GM19240 (cell line): ENCODE measurements around the gene SAMD11.
"Not testable (repeated sequence)": the region's sequence is repeated elsewhere in the genome, so short reads cannot be mapped to it uniquely, and the experiment has no call there.

ENCODE experiments used
- DNase-seq: peaks from one replicate; pipeline ENCODE4 v3.0.0; 2011; ENCODE audit warnings: low spot score; ENCODE audit not compliant: insufficient read length

Gene SAMD11, protein sequence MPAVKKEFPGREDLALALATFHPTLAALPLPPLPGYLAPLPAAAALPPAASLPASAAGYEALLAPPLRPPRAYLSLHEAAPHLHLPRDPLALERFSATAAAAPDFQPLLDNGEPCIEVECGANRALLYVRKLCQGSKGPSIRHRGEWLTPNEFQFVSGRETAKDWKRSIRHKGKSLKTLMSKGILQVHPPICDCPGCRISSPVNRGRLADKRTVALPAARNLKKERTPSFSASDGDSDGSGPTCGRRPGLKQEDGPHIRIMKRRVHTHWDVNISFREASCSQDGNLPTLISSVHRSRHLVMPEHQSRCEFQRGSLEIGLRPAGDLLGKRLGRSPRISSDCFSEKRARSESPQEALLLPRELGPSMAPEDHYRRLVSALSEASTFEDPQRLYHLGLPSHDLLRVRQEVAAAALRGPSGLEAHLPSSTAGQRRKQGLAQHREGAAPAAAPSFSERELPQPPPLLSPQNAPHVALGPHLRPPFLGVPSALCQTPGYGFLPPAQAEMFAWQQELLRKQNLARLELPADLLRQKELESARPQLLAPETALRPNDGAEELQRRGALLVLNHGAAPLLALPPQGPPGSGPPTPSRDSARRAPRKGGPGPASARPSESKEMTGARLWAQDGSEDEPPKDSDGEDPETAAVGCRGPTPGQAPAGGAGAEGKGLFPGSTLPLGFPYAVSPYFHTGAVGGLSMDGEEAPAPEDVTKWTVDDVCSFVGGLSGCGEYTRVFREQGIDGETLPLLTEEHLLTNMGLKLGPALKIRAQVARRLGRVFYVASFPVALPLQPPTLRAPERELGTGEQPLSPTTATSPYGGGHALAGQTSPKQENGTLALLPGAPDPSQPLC

GRCh38 chr1:923131-923990, at the start of gene SAMD11:
TSS of gene SAMD11 (plus strand) at chr1:923923. CDS start at chr1:924432, 509 bp downstream.
- DNase-seq, result no peak

- DNase-seq, result not testable (repeated sequence)
Observed at GRCh38 chr1:876428-877208, 47.1 kb upstream of the SAMD11 start.

- not testable (repeated sequence) for DNase-seq
Observed at GRCh38 chr1:877209-877986, 46.3 kb upstream of the SAMD11 start.

- not testable (repeated sequence) for DNase-seq
Observed at GRCh38 chr1:880511-880910, 43.2 kb upstream of the SAMD11 start.

GRCh38 chr1:880915-881314, 42.8 kb upstream of the SAMD11 start:
- DNase-seq, result not testable (repeated sequence)

- no peak for DNase-seq
Observed at GRCh38 chr1:886311-886710, 37.4 kb upstream of the SAMD11 start.

GRCh38 chr1:886760-887159, 37.0 kb upstream of the SAMD11 start:
- DNase-seq, result no peak

DNA sequence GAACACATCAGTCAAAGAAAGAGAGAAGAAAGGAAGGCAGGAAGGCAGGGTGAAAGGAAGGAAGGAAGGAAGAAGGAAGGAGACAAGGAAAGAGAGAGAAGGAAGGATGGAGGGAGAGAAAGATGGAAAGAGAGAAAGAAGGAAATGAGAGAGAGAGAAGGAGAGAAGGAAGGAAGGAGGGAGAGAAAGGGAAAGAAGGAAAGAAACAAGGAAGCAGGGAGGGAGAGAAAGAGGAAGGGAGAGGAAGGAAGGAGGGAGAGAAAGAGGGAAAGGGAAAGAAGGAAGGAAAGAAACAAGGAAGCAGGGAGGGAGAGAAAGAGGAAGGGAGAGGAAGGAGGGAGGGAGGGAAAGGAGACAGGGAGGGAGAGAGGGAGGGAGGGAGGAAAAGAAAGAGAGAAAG, 35.4 kb upstream of the SAMD11 start:
- no peak for DNase-seq

GRCh38 chr1:889774-890173, 33.9 kb upstream of the SAMD11 start:
- DNase-seq, result not testable (repeated sequence)

DNA sequence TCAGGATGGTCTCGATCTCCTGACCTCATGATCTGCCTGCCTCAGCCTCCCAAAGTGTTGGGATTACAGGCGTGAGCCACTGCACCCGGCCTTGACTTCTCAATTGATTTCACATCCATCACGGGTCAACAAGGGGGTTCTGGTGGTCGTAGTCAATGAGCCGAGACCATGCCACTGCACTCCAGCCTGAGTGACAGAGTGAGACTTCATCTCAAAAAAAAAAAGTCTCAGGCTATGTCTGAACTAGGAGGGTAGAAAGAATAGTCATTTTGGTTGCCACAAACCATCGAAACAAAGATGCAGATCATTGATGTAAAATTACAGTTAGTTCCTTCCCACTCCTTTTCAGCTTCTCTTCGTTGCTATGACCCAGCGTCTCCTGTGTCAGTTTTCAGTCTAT, 33.5 kb upstream of the SAMD11 start:
- DNase-seq, result not testable (repeated sequence)

GRCh38 chr1:890661-891060, 33.1 kb upstream of the SAMD11 start:
- DNase-seq, result no peak

DNA sequence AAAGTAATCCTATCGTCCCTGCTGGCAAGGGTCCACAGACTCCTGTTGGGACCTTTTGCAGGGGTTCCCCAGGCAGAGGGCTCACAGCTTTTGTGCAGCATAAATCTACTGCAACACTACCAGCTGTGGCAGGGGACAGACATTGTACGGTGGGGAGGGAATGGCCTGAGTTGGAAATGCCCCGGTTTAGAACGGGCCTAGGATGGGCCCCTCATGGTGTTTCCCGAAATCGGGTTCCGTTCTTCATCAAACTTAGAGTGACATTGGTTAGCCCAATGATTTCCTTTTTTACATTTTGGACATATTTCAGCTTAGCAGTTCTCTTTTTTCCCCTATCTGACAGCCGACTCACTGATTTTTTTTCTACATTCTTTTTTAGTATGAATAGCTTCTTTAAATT, 26.5 kb upstream of the SAMD11 start:
- no peak for DNase-seq

DNA sequence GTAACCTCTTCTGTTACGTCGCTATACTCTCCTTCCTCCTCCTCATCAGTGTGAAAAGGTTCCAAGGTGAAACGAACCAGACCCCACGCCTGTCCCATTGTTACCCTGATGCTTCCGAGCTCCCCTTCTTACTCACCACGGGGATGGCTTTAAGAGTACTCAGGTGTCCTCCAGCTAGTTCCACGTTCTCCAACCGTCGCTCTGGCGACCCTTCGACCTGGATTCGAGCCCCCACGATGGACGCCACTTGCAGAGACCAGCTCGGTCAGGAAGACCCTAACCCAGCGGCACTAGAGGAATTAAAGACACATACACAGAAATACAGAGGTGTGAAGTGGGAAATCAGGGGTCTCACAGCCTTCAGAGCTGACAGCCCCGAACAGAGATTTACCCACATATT, 25.8 kb upstream of the SAMD11 start:
- DNase-seq, result not testable (repeated sequence)

GRCh38 chr1:899636-900317, 23.9 kb upstream of the SAMD11 start:
- no peak for DNase-seq

GRCh38 chr1:901108-901859, 22.4 kb upstream of the SAMD11 start:
- DNase-seq, result no peak

GRCh38 chr1:902802-903201, 20.9 kb upstream of the SAMD11 start:
- DNase-seq, result no peak

DNA sequence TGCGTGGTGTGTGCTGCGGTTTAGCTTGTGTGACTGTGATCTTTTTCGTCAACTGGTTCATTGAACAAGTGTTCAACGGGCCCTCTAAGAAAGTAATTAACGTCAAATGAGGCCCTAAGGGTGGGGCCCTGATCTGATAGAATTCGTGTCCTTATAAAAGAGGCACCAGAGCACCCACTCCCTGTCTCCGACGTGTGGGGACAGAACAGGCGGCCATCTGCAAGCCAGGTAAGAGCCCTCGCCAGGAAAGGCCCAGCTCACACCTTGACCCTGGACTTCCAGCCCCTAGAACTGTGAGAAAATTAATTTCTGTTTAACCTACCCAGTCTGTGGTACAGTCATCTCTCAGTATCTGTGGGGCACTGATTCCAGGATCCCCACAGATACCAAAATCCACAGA, 20.4 kb upstream of the SAMD11 start:
- DNase-seq, result no peak

- no peak for DNase-seq
Observed at GRCh38 chr1:903721-904271, 19.9 kb upstream of the SAMD11 start.
